ENCODE measurements around the gene PTS. TPM values are rescaled to one million over a fixed set of nuclear protein-coding genes. Genes with fewer than 3 reads are reported as not detected.

Gene PTS
- total and polyA plus RNA-seq, 5 donors from 2014 or later, result 7.1 to 71.5 (median 11.7) TPM

GRCh38 chr11:112277029-112277428 lies 50.8 kb downstream of the PTS start:
- H3K27me3 ChIP-seq (ENCODE audit: control insufficient read depth, insufficient read depth, low read length), result no peaks in the 10 kb centered on the region
- H3K4me3 ChIP-seq (ENCODE audit: low read depth, low read length), result no peak overlapping the region
- no peaks in the 10 kb centered on the region for H3K9me3 Mint-ChIP-seq
- H3K27ac ChIP-seq (ENCODE audit: insufficient read depth, low read length, poor library complexity, severe bottlenecking), result no peak overlapping the region
- H3K27ac Mint-ChIP-seq, result no peak overlapping the region
- H3K4me3 Mint-ChIP-seq, result no peak overlapping the region
- H3K27me3 Mint-ChIP-seq, result no peaks in the 10 kb centered on the region
- H3K36me3 ChIP-seq (ENCODE audit: control insufficient read depth, insufficient read depth, low read length), result no peaks in the 10 kb centered on the region
- DNase-seq, result no peak
- H3K36me3 Mint-ChIP-seq, result no peaks in the 10 kb centered on the region
- H3K4me1 ChIP-seq (ENCODE audit: control insufficient read depth, insufficient read depth, low read length, poor library complexity, severe bottlenecking), result peaks cover 16% of the 10 kb centered on the region
- H3K9me3 ChIP-seq (ENCODE audit: control insufficient read depth in 2 of 2, low read length in 2 of 2), result no peaks in the 10 kb centered on the region
- no peak for ATAC-seq (ENCODE audit: low read depth in 2 of 2)
- peaks cover 6 to 15% (median 14%) of the 10 kb centered on the region in 4 donors for H3K4me1 Mint-ChIP-seq

DNA sequence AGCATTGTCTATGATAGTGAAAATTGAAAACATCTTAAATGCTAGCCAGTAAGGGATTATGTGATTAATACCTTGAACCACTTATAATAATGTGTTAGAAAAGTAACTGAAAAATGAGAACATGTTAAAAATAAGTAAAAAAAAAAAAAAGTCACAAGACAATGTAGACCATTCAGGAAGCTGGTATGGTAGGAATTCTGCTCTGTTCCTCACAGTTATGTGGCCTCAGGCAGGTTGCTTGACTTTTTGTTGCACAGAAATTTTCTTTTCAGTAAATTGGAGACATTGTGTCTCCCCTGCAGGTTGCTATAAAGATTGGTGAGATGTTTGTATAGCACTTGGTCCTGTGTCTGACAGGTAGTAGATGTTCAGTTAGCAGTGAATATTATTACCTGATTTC lies 51.7 kb downstream of the PTS start:
- Histone ChIP-seq H3K27me3 (ENCODE audit: control insufficient read depth, insufficient read depth, low read length) (no peaks in the 10 kb centered on the region), H3K9me3 (ENCODE audit: control insufficient read depth in 2 of 2, low read length in 2 of 2) (no peaks in the 10 kb centered on the region), H3K36me3 (ENCODE audit: control insufficient read depth, insufficient read depth, low read length) (no peaks in the 10 kb centered on the region), H3K4me3 (ENCODE audit: low read depth, low read length) (no peak overlapping the region), H3K27ac (ENCODE audit: insufficient read depth, low read length, poor library complexity, severe bottlenecking) (no peak overlapping the region), H3K4me1 (ENCODE audit: control insufficient read depth, insufficient read depth, low read length, poor library complexity, severe bottlenecking) (peaks cover 16% of the 10 kb centered on the region)
- H3K27me3 Mint-ChIP-seq, result no peaks in the 10 kb centered on the region
- H3K27ac Mint-ChIP-seq, result no peak overlapping the region
- H3K9me3 Mint-ChIP-seq, result no peaks in the 10 kb centered on the region
- peaks cover 6 to 20% (median 15%) of the 10 kb centered on the region in 4 donors for H3K4me1 Mint-ChIP-seq
- no peak overlapping the region for H3K4me3 Mint-ChIP-seq
- ATAC-seq (ENCODE audit: low read depth in 2 of 2), result no peak
- no peak for DNase-seq
- H3K36me3 Mint-ChIP-seq, result no peaks in the 10 kb centered on the region

GRCh38 chr11:112278803-112279202 lies 52.6 kb downstream of the PTS start:
- DNase-seq (no peak), ATAC-seq (ENCODE audit: low read depth in 2 of 2) (no peak)
- Mint-ChIP-seq H3K9me3 (no peaks in the 10 kb centered on the region), H3K4me1 (peaks cover 6 to 20% (median 15%) of the 10 kb centered on the region in 4 donors), H3K4me3 (no peak overlapping the region), H3K27ac (no peak overlapping the region), H3K27me3 (no peaks in the 10 kb centered on the region), H3K36me3 (no peaks in the 10 kb centered on the region)
- no peak overlapping the region for H3K4me3 ChIP-seq (ENCODE audit: low read depth, low read length)
- H3K27ac ChIP-seq (ENCODE audit: insufficient read depth, low read length, poor library complexity, severe bottlenecking), result no peak overlapping the region
- no peaks in the 10 kb centered on the region for H3K36me3 ChIP-seq (ENCODE audit: control insufficient read depth, insufficient read depth, low read length)
- H3K27me3 ChIP-seq (ENCODE audit: control insufficient read depth, insufficient read depth, low read length), result no peaks in the 10 kb centered on the region
- H3K9me3 ChIP-seq (ENCODE audit: control insufficient read depth in 2 of 2, low read length in 2 of 2), result no peaks in the 10 kb centered on the region
- H3K4me1 ChIP-seq (ENCODE audit: control insufficient read depth, insufficient read depth, low read length, poor library complexity, severe bottlenecking), result peaks cover 16% of the 10 kb centered on the region

DNA sequence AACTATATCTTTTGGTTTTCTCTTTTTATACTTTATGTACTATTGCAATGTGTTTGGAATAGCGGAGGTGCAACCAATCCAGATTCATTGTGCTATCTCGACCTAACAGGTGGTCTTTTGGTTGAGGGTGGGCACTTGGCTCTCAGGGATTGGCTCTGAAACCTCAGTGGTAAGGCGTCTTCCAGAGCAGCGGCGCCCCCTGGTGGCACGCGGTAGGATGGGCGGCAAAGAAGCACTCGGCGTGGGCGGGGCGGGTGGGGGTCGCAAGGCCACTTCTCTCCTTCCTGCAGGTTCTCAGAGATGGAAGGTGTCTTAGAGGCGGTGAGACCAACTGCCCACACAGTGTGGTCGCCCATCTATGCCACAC lies 53.7 kb downstream of the PTS start:
- H3K27me3 Mint-ChIP-seq, result no peaks in the 10 kb centered on the region
- no peaks in the 10 kb centered on the region for H3K9me3 Mint-ChIP-seq
- Histone ChIP-seq H3K27ac (ENCODE audit: insufficient read depth, low read length, poor library complexity, severe bottlenecking) (no peak overlapping the region), H3K4me3 (ENCODE audit: low read depth, low read length) (peak overlapping the region; percentile 92), H3K27me3 (ENCODE audit: control insufficient read depth, insufficient read depth, low read length) (no peaks in the 10 kb centered on the region), H3K9me3 (ENCODE audit: control insufficient read depth in 2 of 2, low read length in 2 of 2) (no peaks in the 10 kb centered on the region), H3K36me3 (ENCODE audit: control insufficient read depth, insufficient read depth, low read length) (no peaks in the 10 kb centered on the region), H3K4me1 (ENCODE audit: control insufficient read depth, insufficient read depth, low read length, poor library complexity, severe bottlenecking) (peaks cover 16% of the 10 kb centered on the region)
- H3K4me1 Mint-ChIP-seq, result peaks cover 6 to 20% (median 15%) of the 10 kb centered on the region in 4 donors
- ATAC-seq (ENCODE audit: low read depth in 2 of 2) (peak; percentile 71 to 72), DNase-seq (peak; percentile 61 to 75 (median 71))
- no peaks in the 10 kb centered on the region for H3K36me3 Mint-ChIP-seq
- peak overlapping the region in 1 of 3 donors; percentile 60 for H3K27ac Mint-ChIP-seq
- H3K4me3 Mint-ChIP-seq, result peak overlapping the region; percentile 66 to 94 (median 86)

- H3K27ac Mint-ChIP-seq, result peak overlapping the region; percentile 48 to 70 (median 60)
- H3K4me3 ChIP-seq (ENCODE audit: low read depth, low read length), result peak overlapping the region; percentile 92
- H3K9me3 ChIP-seq (ENCODE audit: control insufficient read depth in 2 of 2, low read length in 2 of 2), result no peaks in the 10 kb centered on the region
- peak overlapping the region; percentile 85 to 94 (median 92) for H3K4me3 Mint-ChIP-seq
- no peaks in the 10 kb centered on the region for H3K9me3 Mint-ChIP-seq
- no peaks in the 10 kb centered on the region for H3K27me3 ChIP-seq (ENCODE audit: control insufficient read depth, insufficient read depth, low read length)
- peaks cover under 1% of the 10 kb centered on the region for H3K36me3 Mint-ChIP-seq
- H3K4me1 ChIP-seq (ENCODE audit: control insufficient read depth, insufficient read depth, low read length, poor library complexity, severe bottlenecking), result peaks cover 16% of the 10 kb centered on the region
- H3K36me3 ChIP-seq (ENCODE audit: control insufficient read depth, insufficient read depth, low read length), result no peaks in the 10 kb centered on the region
- no peaks in the 10 kb centered on the region for H3K27me3 Mint-ChIP-seq
- DNase-seq (peak; percentile 61 to 87 (median 79)), ATAC-seq (ENCODE audit: low read depth in 2 of 2) (peak; percentile 84 to 89)
- H3K4me1 Mint-ChIP-seq, result peaks cover 6 to 20% (median 15%) of the 10 kb centered on the region in 4 donors
- H3K27ac ChIP-seq (ENCODE audit: insufficient read depth, low read length, poor library complexity, severe bottlenecking), result peak overlapping the region; percentile 15
These were observed 54.3 kb downstream of the PTS start for GRCh38 chr11:112280268-112281126.

DNA sequence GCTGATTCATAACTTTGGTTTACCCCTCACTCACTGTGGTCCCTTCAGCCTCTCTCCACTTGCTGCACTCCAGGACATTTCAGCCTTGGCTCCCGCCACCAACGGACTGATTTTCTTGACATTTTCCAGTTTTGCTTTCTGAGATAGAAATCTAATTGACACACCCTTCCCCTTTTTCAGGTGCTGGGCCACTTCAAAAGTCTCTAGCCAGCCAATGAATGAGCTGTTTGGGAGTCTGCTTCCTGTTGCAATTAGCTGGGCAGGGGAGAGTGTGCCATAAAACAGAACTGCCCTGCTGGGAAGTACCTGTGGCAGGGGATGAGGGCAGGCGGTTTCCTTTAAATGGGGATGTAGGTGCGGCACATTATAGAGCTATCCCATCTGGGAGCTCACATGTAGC lies 55.5 kb downstream of the PTS start:
- peaks cover 16% of the 10 kb centered on the region for H3K4me1 ChIP-seq (ENCODE audit: control insufficient read depth, insufficient read depth, low read length, poor library complexity, severe bottlenecking)
- no peaks in the 10 kb centered on the region for H3K36me3 ChIP-seq (ENCODE audit: control insufficient read depth, insufficient read depth, low read length)
- peaks cover 4% of the 10 kb centered on the region for H3K36me3 Mint-ChIP-seq
- H3K27me3 ChIP-seq (ENCODE audit: control insufficient read depth, insufficient read depth, low read length), result no peaks in the 10 kb centered on the region
- no peaks in the 10 kb centered on the region for H3K27me3 Mint-ChIP-seq
- no peaks in the 10 kb centered on the region for H3K9me3 Mint-ChIP-seq
- H3K4me3 Mint-ChIP-seq, result peak overlapping the region in 3 of 4 donors; percentile 11 to 78 (median 46)
- H3K27ac Mint-ChIP-seq, result peak overlapping the region in 2 of 3 donors; percentile 32 to 87
- H3K4me3 ChIP-seq (ENCODE audit: low read depth, low read length), result no peak overlapping the region
- ATAC-seq (ENCODE audit: low read depth in 2 of 2) (no peak), DNase-seq (peak in 1 of 3 donors; percentile 51)
- H3K9me3 ChIP-seq (ENCODE audit: control insufficient read depth in 2 of 2, low read length in 2 of 2), result no peaks in the 10 kb centered on the region
- no peak overlapping the region for H3K27ac ChIP-seq (ENCODE audit: insufficient read depth, low read length, poor library complexity, severe bottlenecking)
- peaks cover 6 to 20% (median 15%) of the 10 kb centered on the region in 4 donors for H3K4me1 Mint-ChIP-seq
